K562 (cell line): ENCODE results near the gene SAP30BP. TPM values are rescaled to one million over a fixed set of nuclear protein-coding genes. Genes with fewer than 3 reads are reported as not detected.
"Not testable (repeated sequence)": the region's sequence is repeated elsewhere in the genome, so short reads cannot be mapped to it uniquely, and the experiment has no call there.

Experiments used
- ATAC-seq: fragments of 200-7000 bp; cut with Tn5 transposase; 3 replicates; pipeline ENCODE4 v1.9.1; 2020; ENCODE audit warnings: moderate library complexity
- BruUV-seq: library from RNA; stranded (reverse); fragments of 400-500 nt; replicated peaks from 2 replicates; lab custom pipeline; 2021; lab: Mats Ljungman, UMichigan
- CTCF ChIA-PET: fragments of 300-600 bp; formaldehyde crosslinking; extraction: SDS; loops from one replicate; lab custom pipeline; 2021; ENCODE audit warnings: low intra/inter-chr PET ratio; lab: Yijun Ruan, JAX
- POLR2A ChIA-PET: fragments of 300-600, 350-650 bp; sonication (Branson Sonifier 250); formaldehyde crosslinking; extraction: SDS; loops from one replicate; lab custom pipeline; 2021; ENCODE audit warnings: antibody characterized with exemption, inconsistent platforms; lab: Yijun Ruan, JAX
- DNase-seq, 4 experiments: peaks; one replicate each; pipeline versions ENCODE4 v3.0.0 to v3.0.0-alpha.2; 2011 to 2018; ENCODE audit warnings: low spot score in 3 of 4, mixed read lengths in 3 of 4; ENCODE audit errors: extremely low read depth in 1 of 4
- FAIRE-seq: peaks from 2 replicates; lab custom pipeline; 2011; peaks lifted over from hg19 to GRCh38; lab: Jason Lieb, UNC
- H2AFZ ChIP-seq: 2 replicates; pipeline ENCODE4 v1.6.0; 2011; ENCODE audit warnings: low read depth, low read length, control low read depth, inconsistent platforms
- H3K27ac ChIP-seq: fragments of 200-600 bp; 3 replicates; pipeline ENCODE4 v1.8.0; 2011; ENCODE audit warnings: low read depth, mild to moderate bottlenecking, control low read depth, inconsistent platforms, low read length, moderate library complexity, mixed read lengths; ENCODE audit errors: extremely low read depth
- H3K27me3 ChIP-seq, 2 experiments: fragments of 300-600 bp in 1 of 2; 2 replicates in 1 of 2; 3 replicates in 1 of 2; pipeline versions ENCODE4 v1.6.0 to v1.8.0; 2011; ENCODE audit warnings: inconsistent platforms in 2 of 2, low read length in 2 of 2, mild to moderate bottlenecking in 1 of 2, mixed read lengths in 1 of 2, moderate library complexity in 1 of 2; ENCODE audit not compliant: control insufficient read depth in 2 of 2, insufficient read depth in 2 of 2
- H3K36me3 ChIP-seq: fragments of 300-600 bp; 3 replicates; pipeline ENCODE4 v1.8.0; 2011; ENCODE audit warnings: mild to moderate bottlenecking, low read length, inconsistent platforms; ENCODE audit not compliant: control insufficient read depth, insufficient read depth
- H3K4me1 ChIP-seq, 2 experiments: fragments of 200-600 bp in 1 of 2; replicated peaks in 1 of 2; 2 replicates in 1 of 2; 3 replicates in 1 of 2; pipeline versions ENCODE4 v1.5.1 to v1.8.0; 2011; ENCODE audit warnings: inconsistent platforms in 2 of 2, low read length in 2 of 2, mild to moderate bottlenecking in 1 of 2, mixed read lengths in 1 of 2, moderate library complexity in 1 of 2; ENCODE audit not compliant: control insufficient read depth in 2 of 2, insufficient read depth in 2 of 2
- H3K4me2 ChIP-seq: 2 replicates; pipeline ENCODE4 v1.6.1; 2011; ENCODE audit warnings: low read length, control low read depth, inconsistent platforms, mixed read lengths; ENCODE audit not compliant: insufficient read depth
- H3K4me3 ChIP-seq: fragments of 200-600 bp; sonication (generic), shearing (Covaris generic); 2 replicates; pipeline ENCODE4 v1.5.1; 2016; ENCODE audit warnings: control low read depth, inconsistent platforms
- H3K79me2 ChIP-seq: fragments of 200-600 bp; 3 replicates; pipeline ENCODE4 v1.8.0; 2011; ENCODE audit warnings: low read length, inconsistent platforms; ENCODE audit not compliant: control insufficient read depth, insufficient read depth
- H3K9ac ChIP-seq, 2 experiments: 2 replicates each; pipeline versions ENCODE4 v1.6.0 to v1.6.1; 2011; ENCODE audit warnings: low read depth in 2 of 2, low read length in 2 of 2, control low read depth in 1 of 2, inconsistent platforms in 1 of 2, mild to moderate bottlenecking in 1 of 2, mixed read lengths in 1 of 2; ENCODE audit not compliant: insufficient read depth in 1 of 2
- H3K9me1 ChIP-seq: one replicate; pipeline ENCODE4 v1.6.0; 2011; ENCODE audit warnings: inconsistent platforms, mild to moderate bottlenecking, low read length, moderate library complexity; ENCODE audit not compliant: control insufficient read depth, insufficient read depth
- H3K9me3 ChIP-seq: replicated peaks from 2 replicates; pipeline ENCODE4 v1.5.1; 2011; ENCODE audit warnings: low read depth, low read length, inconsistent platforms; ENCODE audit not compliant: control insufficient read depth, insufficient read depth
- H4K20me1 ChIP-seq: replicated peaks from 2 replicates; pipeline ENCODE4 v1.6.1; 2011; ENCODE audit warnings: low read length, inconsistent platforms, mixed read lengths; ENCODE audit not compliant: control insufficient read depth, insufficient read depth
- ELF4 ChIP-seq: fragments of 450-650 bp; formaldehyde crosslinking; IDR thresholded peaks from 2 replicates; pipeline ENCODE4 v1.4.0; 2022; ENCODE audit warnings: missing genetic modification characterization
- KLF6 ChIP-seq: fragments of 250-450 bp; sonication (Bioruptor Pico); IDR thresholded peaks from 2 replicates; pipeline ENCODE4 v1.4.0; 2020; ENCODE audit warnings: mild to moderate bottlenecking, moderate library complexity, borderline replicate concordance
- MAZ ChIP-seq, 2 experiments: fragments of 450-650 bp in 1 of 2; sonication (generic) in 1 of 2; formaldehyde crosslinking; IDR thresholded peaks in 1 of 2; conservative IDR thresholded peaks in 1 of 2; 2 replicates each; pipeline versions ENCODE4 v1.4.0 to v1.5.0; 2020; ENCODE audit warnings: mild to moderate bottlenecking in 1 of 2, missing genetic modification reagents in 1 of 2
- SMARCA5 ChIP-seq: fragments of 450-650 bp; IDR thresholded peaks from 2 replicates; pipeline ENCODE4 v1.6.1; 2016
- ZNF57 ChIP-seq: fragments of 450-650 bp; formaldehyde crosslinking; IDR thresholded peaks from 2 replicates; pipeline ENCODE4 v1.4.0; 2020; ENCODE audit warnings: mild to moderate bottlenecking, moderate library complexity
- WGBS: fragments of 100-300 bp; shearing (Covaris generic); methylation state at CpG from one replicate; pipeline ENCODE4 v1.1.6; 2016; ENCODE audit warnings: low coverage, mixed read lengths; ENCODE audit not compliant: insufficient coverage; ENCODE audit errors: missing lambda C conversion rate; 5-methylcytosine and 5-hydroxymethylcytosine counted together
- in situ Hi-C: fragments of 300-500 bp; cut with MboI; formaldehyde crosslinking; loops from 4 replicates; pipeline ENCODE4 v1.15.0; 2018; ENCODE audit warnings: inconsistent platforms, mixed read lengths
- intact Hi-C: fragments of 100-400 bp; cut with micrococcal nuclease; formaldehyde crosslinking; loops from 2 replicates; pipeline ENCODE4 v1.14.2; 2022
- polyA plus RNA-seq, 8 experiments: library from polyadenylated mRNA; depleted of rRNA in 4 of 8; stranded (reverse) in 5 of 8; unstranded in 3 of 8; fragments of >200 nt; fragmentation: Nextera tagmentation in 2 of 8; fragmentation: Illumina TruSeq in 1 of 8; extraction: Ambion mirVana in 2 of 8; extraction: Trizol in 1 of 8; gene quantifications; 2 replicates each; pipeline versions ENCODE4 v1.2.1 to v1.2.3, GENCODE V29; 2011 to 2014; ENCODE audit warnings: inconsistent platforms in 1 of 8, missing spikeins in 1 of 8
- total RNA-seq, 7 experiments: library from RNA; depleted of rRNA in 6 of 7; stranded (reverse); fragments of >200 nt in 6 of 7; fragmentation: Illumina TruSeq in 2 of 7; extraction: Trizol in 2 of 7; gene quantifications; 2 replicates each; pipeline versions ENCODE4 v1.2.1 to v1.2.3, GENCODE V29; 2011 to 2021; ENCODE audit warnings: low replicate concordance in 1 of 7
- TF ChIP-seq, protein P1 (sequence below): fragments of 450-650 bp; formaldehyde crosslinking; IDR thresholded peaks from 2 replicates; pipeline ENCODE4 v1.4.0; 2020; ENCODE audit warnings: mild to moderate bottlenecking

SAP30BP gene
- total and polyA plus RNA-seq, 9 of the 15 experiments (the other 6 are each of a cell fraction or from before 2014, with no cell fraction given) = 45.3 to 154 (median 71.7) TPM

DNA sequence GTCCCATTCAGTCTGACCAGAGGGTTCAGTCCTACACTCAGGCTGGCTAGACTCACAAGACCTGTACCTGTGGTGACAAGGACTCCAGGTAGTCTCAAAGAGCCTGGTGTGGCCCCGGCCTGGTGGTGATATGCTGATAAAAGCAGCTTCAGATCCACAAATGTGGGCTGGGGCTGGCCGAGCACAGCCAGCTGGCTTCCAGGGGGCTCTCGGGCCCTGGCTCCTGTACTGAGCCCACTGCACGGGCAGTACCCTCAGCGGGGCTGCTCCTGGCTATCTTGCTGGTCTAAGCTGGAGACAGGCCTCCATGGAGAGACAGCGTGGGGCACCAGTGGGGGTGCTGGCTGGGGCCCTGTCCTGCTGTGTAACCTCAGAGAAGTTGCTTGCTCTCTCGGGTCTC, 29.6 kb upstream of the SAP30BP start:
- in situ Hi-C loops (no loop called here), intact Hi-C loops (no loop called here)
- Histone ChIP-seq H3K9me1 (no peaks in the 10 kb centered on the region), H3K27me3 (no peaks in the 10 kb centered on the region), H4K20me1 (0 out of 2 replicates have a peak, but pooled peaks cover 13% of the 10 kb centered on the region), H2AFZ (no peak overlapping the region), H3K27ac (no peak overlapping the region), H3K4me1 (peaks cover 22 to 54% of the 10 kb centered on the region in 2 experiments), H3K36me3 (peaks cover 3% of the 10 kb centered on the region; the same call in 1 of the 3 replicates), H3K9me3 (no peaks in the 10 kb centered on the region), H3K79me2 (no peaks in the 10 kb centered on the region), H3K9ac (peak overlapping the region in 1 of 2 experiments; percentile 29; a peak in 2 of 4 replicates), H3K4me2 (no peak overlapping the region), H3K4me3 (no peak overlapping the region)
- WGBS = 98% methylated on average over 4 of the region's 7 CpGs
- no peak for ATAC-seq
- no TSS peak for BruUV-seq
- ChIA-PET CTCF (no interaction called here), POLR2A (interaction anchor here (0.6 to 1.9 kb wide), 3 partner anchors 10 to 14 kb away, joined by 3 to 8 read pairs (median 5); no protein-coding TSS in a partner anchor)
- no peak for DNase-seq
- TF ChIP-seq ELF4 (no peak), SMARCA5 (no peak), MAZ (CRISPR knock-in tag; conservative IDR thresholded peaks at IDR 0.05 in 1 of 2, IDR thresholded peaks at IDR 0.05 in 1 of 2) (no peak), ZNF57 (CRISPR knock-in tag) (no peak), KLF6 (CRISPR knock-in tag) (no peak)
- TF ChIP-seq, protein P1, sequence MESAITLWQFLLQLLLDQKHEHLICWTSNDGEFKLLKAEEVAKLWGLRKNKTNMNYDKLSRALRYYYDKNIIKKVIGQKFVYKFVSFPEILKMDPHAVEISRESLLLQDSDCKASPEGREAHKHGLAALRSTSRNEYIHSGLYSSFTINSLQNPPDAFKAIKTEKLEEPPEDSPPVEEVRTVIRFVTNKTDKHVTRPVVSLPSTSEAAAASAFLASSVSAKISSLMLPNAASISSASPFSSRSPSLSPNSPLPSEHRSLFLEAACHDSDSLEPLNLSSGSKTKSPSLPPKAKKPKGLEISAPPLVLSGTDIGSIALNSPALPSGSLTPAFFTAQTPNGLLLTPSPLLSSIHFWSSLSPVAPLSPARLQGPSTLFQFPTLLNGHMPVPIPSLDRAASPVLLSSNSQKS = no peak
- no peak for FAIRE-seq

DNA sequence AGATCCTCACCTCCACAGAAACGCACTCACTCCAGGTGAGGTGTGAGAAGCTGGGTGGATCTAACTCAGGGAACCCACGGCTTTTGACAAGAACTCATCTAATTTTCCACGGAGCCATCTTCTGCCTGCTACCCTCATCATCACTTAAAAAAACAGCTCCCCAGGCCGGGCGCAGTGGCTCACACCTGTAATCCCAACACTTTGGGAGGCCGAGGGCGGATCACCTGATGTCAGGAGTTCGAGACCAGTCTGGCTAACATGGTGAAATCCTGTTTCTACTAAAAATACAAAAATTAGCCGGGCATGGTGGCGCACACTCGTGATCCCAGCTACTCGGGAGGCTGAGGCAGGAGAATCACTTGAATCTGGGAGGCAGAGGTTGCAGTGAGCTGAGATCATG, 29.1 kb upstream of the SAP30BP start:
- intact Hi-C loops, in situ Hi-C loops, ATAC-seq, H3K9me1 ChIP-seq, H3K36me3 ChIP-seq, H3K27me3 ChIP-seq, H3K9ac ChIP-seq, FAIRE-seq, H3K9me3 ChIP-seq, H3K27ac ChIP-seq, H3K79me2 ChIP-seq, H3K4me3 ChIP-seq, CTCF ChIA-PET, H2AFZ ChIP-seq, DNase-seq, BruUV-seq, H3K4me2 ChIP-seq: not testable (repeated sequence)
- Histone ChIP-seq H4K20me1 (0 out of 2 replicates have a peak, but pooled peaks cover 18% of the 10 kb centered on the region), H3K4me1 (peaks cover 26 to 54% of the 10 kb centered on the region in 2 experiments)
- WGBS = 79% methylated on average over 12 of the region's 12 CpGs
- POLR2A ChIA-PET = interaction anchor here (0.6 to 1.9 kb wide), 3 partner anchors 11 to 14 kb away, joined by 3 to 8 read pairs (median 5); no protein-coding TSS in a partner anchor
